Chondrocyte (in vitro differentiated cells): ENCODE measurements around the gene LYRM7. TPM values are rescaled to one million over a fixed set of nuclear protein-coding genes. Genes with fewer than 3 reads are reported as not detected.

Experiments used
- DNase-seq: peaks from one replicate; pipeline ENCODE4 v3.0.0; 2021; ENCODE audit warnings: mixed read lengths, low spot score
- H3K27ac Mint-ChIP-seq: one replicate; pipeline ENCODE4 v1.8.0; 2021; ENCODE audit warnings: mild to moderate bottlenecking, moderate library complexity, mixed read lengths; ENCODE audit not compliant: unreplicated experiment
- H3K27me3 Mint-ChIP-seq: 2 replicates; pipeline ENCODE4 v1.8.0; 2021; ENCODE audit warnings: low read depth, mixed read lengths
- H3K36me3 Mint-ChIP-seq: 2 replicates; pipeline ENCODE4 v1.8.0; 2021; ENCODE audit warnings: low read depth, mixed read lengths
- H3K4me1 Mint-ChIP-seq: 2 replicates; pipeline ENCODE4 v1.8.0; 2021; ENCODE audit warnings: low read depth, mild to moderate bottlenecking, mixed read lengths
- H3K4me3 Mint-ChIP-seq: one replicate; pipeline ENCODE4 v1.8.0; 2021; ENCODE audit warnings: mild to moderate bottlenecking, moderate library complexity, mixed read lengths; ENCODE audit not compliant: unreplicated experiment
- H3K9me3 Mint-ChIP-seq: 2 replicates; pipeline ENCODE4 v1.8.0; 2021; ENCODE audit warnings: low read depth, mixed read lengths
- total RNA-seq: library from RNA; stranded (reverse); gene quantifications from 3 replicates; pipeline ENCODE4 v1.2.1, GENCODE V29; 2021
- TF ChIP-seq, protein P1 (sequence below): fragments of 200-600 bp; sonication (generic); IDR thresholded peaks from 2 replicates; pipeline ENCODE4 v1.5.0; 2021; ENCODE audit warnings: antibody characterized with exemption, mild to moderate bottlenecking, moderate library complexity

LYRM7 gene
- total RNA-seq, 1 donor from 2014 or later = 10.1 TPM

DNA sequence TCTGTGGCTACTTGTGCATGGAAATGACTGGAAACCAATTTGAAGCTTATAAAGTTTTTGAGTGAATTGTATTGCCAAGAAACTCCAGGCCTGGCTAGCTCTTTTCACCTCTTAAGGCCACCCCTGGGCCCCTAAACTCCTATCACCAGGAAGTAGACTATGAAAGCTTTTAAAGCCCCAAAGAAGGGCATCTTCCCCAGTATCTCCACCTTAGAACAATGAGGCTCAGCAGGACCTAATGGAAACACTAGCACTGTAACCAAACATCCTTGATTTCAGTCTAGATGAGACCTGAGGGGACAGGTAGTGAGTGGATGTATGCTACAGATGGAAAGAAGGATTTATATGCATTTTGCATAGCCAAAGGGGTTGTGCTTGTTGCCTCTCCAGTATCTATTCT lies 25.0 kb downstream of the LYRM7 start:
- Mint-ChIP-seq H3K27me3 (no peaks in the 10 kb centered on the region), H3K27ac (no peak overlapping the region), H3K4me1 (peaks cover 12% of the 10 kb centered on the region), H3K4me3 (no peak overlapping the region), H3K36me3 (peaks cover 2% of the 10 kb centered on the region), H3K9me3 (no peaks in the 10 kb centered on the region)
- no peak for DNase-seq
- TF ChIP-seq, protein P1, sequence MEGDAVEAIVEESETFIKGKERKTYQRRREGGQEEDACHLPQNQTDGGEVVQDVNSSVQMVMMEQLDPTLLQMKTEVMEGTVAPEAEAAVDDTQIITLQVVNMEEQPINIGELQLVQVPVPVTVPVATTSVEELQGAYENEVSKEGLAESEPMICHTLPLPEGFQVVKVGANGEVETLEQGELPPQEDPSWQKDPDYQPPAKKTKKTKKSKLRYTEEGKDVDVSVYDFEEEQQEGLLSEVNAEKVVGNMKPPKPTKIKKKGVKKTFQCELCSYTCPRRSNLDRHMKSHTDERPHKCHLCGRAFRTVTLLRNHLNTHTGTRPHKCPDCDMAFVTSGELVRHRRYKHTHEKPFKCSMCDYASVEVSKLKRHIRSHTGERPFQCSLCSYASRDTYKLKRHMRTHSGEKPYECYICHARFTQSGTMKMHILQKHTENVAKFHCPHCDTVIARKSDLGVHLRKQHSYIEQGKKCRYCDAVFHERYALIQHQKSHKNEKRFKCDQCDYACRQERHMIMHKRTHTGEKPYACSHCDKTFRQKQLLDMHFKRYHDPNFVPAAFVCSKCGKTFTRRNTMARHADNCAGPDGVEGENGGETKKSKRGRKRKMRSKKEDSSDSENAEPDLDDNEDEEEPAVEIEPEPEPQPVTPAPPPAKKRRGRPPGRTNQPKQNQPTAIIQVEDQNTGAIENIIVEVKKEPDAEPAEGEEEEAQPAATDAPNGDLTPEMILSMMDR = no peak

DNA sequence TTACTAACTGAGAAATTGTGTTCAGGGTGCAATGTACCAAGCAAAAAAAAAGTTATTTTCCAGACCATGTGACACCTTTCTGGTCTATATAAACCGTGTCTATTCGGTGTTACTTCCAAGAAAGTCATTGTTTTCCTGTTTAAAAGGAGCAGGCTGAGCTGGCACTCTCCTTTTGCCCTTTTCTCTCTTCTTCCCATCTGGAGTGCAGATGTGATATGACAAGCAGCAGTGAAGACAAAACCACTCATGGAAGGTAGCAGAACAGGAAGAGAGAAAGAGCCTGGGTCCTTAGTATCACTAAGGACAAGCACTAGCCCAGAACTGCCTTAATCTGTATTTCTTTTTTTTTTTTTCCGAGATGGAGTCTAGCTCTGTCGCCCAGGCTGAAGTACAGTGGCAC lies 25.6 kb downstream of the LYRM7 start:
- Mint-ChIP-seq H3K36me3 (peaks cover 2% of the 10 kb centered on the region), H3K27me3 (no peaks in the 10 kb centered on the region), H3K4me1 (peaks cover 12% of the 10 kb centered on the region), H3K27ac (no peak overlapping the region), H3K9me3 (no peaks in the 10 kb centered on the region), H3K4me3 (no peak overlapping the region)
- TF ChIP-seq, protein P1 = no peak
- DNase-seq = no peak

DNA sequence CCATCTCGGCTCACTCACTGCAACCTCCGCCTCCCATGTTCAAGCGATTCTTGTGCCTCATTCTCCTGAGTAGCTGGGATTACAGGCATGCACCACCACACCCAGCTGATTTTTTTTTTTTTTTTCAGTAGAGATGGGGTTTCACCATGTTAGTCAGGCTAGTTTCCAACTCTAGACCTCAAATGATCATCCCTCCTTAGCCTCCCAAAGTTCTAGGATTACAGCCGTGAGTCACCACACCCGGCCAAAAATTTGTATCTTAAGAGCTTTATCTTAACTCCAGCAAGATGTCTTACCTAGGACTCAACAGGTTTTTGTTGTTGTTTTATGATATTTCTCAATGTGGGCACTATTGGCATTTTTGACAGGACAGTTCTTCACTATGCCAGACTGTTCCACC lies 27.9 kb downstream of the LYRM7 start:
- no peaks in the 10 kb centered on the region for H3K27me3 Mint-ChIP-seq
- no peaks in the 10 kb centered on the region for H3K4me1 Mint-ChIP-seq
- TF ChIP-seq, protein P1 = no peak
- H3K4me3 Mint-ChIP-seq = no peak overlapping the region
- no peak for DNase-seq
- H3K36me3 Mint-ChIP-seq = peaks cover 2% of the 10 kb centered on the region
- H3K9me3 Mint-ChIP-seq = no peaks in the 10 kb centered on the region
- peak overlapping the region; percentile 32 for H3K27ac Mint-ChIP-seq

DNA sequence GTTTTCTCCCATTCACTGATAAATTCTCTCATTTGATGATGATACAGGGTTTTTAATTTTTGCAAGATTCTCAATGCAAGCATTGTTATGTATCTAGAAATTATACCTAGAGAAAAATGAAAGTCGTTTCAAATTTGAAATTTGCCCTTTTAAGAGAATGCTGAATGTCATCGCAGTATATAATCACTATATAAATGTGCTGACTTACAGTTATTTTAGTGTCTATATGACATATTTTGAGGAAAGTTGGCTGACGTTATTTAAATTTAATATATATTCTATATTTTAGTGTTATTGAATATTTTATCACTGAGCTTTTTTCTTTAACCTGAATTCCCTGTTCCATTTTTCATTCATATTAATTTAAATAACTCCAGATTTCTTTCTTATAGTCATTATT lies 29.8 kb downstream of the LYRM7 start:
- no peak overlapping the region for H3K4me3 Mint-ChIP-seq

DNA sequence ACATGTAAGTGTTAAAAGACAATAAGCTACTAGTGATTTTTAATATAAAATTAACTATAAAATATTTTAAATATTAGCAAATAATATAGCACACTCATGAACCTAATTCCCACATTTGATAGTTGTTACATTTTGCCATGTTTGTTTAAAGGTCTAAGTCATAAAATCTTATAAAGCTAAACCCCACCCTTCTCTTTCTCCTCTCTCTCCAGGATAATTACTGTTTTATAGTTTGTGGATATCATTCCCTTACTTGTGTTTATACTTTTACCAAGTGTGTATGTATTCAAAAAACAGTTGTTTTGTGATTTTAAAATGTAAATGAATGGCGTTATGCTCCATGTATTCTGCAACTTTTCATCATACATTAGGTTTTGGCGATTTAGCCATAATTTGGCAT lies 34.2 kb downstream of the LYRM7 start:
- H3K27me3 Mint-ChIP-seq = no peaks in the 10 kb centered on the region
- H3K4me1 Mint-ChIP-seq = no peaks in the 10 kb centered on the region
- H3K9me3 Mint-ChIP-seq = no peaks in the 10 kb centered on the region
- no peak overlapping the region for H3K27ac Mint-ChIP-seq
- no peak overlapping the region for H3K4me3 Mint-ChIP-seq
- DNase-seq = no peak
- peaks cover 2% of the 10 kb centered on the region for H3K36me3 Mint-ChIP-seq
- TF ChIP-seq, protein P1 = no peak

More for the DNA sequence above, 29.8 kb downstream of the LYRM7 start:
- H3K36me3 Mint-ChIP-seq = peaks cover 2% of the 10 kb centered on the region
- no peaks in the 10 kb centered on the region for H3K4me1 Mint-ChIP-seq
- TF ChIP-seq, protein P1 = no peak
- no peak for DNase-seq
- H3K9me3 Mint-ChIP-seq = no peaks in the 10 kb centered on the region
- no peaks in the 10 kb centered on the region for H3K27me3 Mint-ChIP-seq
- H3K27ac Mint-ChIP-seq = no peak overlapping the region
